ENCODE data around the gene TDRD10.

The TDRD10 gene

DNA sequence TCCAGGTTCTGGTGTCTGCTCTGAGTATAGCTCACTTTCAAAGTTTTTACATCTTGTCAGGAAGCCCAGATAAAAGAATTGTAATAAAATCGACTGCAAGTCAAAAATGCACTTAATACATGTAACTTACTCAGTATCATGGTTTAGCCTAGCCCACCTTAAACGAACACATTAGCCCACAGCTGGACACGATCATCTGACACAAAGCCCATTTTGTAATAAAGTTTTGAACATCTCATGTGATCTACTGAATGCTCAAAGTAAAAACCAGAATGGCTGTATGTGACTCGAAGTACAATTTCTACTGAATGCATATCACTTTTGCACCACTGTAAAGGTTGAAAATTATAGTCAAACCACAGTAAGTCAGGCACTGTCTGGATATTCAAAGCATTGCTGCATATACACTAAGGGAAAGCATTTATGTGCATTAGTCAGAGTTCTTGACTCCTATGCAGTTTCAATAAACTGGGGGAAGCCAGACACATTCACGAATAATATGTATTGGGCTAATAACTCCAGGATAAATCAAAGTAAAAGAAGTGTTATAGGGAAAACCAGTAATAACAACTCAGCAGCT, 12.2 kb upstream of the TDRD10 start:
- TF ChIP-seq GATA2 (IDR thresholded peaks at IDR 0.05; ENCODE audit: low read depth, low read length) (no peak), GATA3 (IDR thresholded peaks at IDR 0.05; ENCODE audit: low read depth, low read length) (no peak)

DNA sequence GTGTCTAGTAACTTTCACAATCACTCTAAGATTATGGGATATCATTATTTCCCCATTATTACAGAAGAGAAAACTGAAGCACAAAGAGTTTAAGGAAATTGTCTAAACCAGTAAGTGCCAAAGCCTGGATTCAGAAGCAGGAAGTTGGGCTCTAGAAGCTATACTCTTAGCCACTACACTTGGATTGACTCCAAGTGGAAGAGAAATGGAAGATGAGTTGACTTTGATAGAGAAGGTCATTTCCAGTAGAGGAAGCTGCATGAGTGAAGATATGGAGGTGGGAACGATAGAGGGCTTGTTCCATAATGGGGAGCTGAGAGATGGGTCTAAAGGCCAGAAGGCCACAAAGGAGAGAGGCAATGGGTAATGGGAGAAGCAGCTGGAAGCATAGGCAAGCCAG, 11.7 kb upstream of the TDRD10 start:
- TF ChIP-seq GATA3 (IDR thresholded peaks at IDR 0.05; ENCODE audit: low read depth, low read length), result no peak
- no peak for TF ChIP-seq GATA2 (IDR thresholded peaks at IDR 0.05; ENCODE audit: low read depth, low read length)

DNA sequence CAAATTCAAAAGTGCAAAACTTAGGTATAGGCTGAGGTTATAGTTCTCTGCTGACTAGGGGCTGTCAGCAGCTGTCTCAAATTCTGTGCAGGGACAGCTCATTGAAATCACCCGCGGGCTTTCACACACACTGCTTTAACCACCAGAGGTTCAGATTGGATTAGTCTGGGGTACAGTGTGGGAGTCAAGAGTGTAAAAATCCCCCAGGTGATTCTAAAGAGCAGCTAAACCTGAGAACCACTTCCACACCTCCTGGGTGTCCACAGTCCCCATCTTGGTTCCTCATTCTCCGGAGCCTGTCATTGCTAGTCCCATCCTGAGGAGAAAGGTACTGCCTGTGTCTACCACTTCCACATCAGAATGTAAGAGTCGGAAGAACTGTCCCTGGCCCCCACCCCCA, 9.9 kb upstream of the TDRD10 start:
- TF ChIP-seq GATA2 (IDR thresholded peaks at IDR 0.05; ENCODE audit: low read depth, low read length) (no peak), GATA3 (IDR thresholded peaks at IDR 0.05; ENCODE audit: low read depth, low read length) (no peak)

DNA sequence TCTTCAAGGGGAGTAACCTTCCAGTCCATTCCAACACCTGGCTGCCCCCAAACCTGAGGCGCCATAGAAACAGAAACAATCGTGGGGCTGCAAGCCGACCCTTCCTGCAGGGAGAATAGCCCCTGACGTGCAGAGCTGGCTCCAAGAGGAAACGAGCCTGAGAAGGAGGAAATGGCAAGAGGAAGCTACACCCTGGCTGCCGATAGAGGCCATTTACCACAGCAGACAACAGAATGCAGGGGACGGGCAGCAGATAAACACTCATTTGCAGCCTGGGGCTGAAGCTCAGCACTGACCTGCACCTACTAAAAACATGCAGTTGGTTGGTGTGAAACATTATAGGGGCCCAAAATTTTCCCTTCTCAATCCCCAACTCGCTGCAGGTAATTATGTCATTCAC, 8.7 kb upstream of the TDRD10 start:
- TF ChIP-seq GATA3 (IDR thresholded peaks at IDR 0.05; ENCODE audit: low read depth, low read length) (no peak), GATA2 (IDR thresholded peaks at IDR 0.05; ENCODE audit: low read depth, low read length) (no peak)

DNA sequence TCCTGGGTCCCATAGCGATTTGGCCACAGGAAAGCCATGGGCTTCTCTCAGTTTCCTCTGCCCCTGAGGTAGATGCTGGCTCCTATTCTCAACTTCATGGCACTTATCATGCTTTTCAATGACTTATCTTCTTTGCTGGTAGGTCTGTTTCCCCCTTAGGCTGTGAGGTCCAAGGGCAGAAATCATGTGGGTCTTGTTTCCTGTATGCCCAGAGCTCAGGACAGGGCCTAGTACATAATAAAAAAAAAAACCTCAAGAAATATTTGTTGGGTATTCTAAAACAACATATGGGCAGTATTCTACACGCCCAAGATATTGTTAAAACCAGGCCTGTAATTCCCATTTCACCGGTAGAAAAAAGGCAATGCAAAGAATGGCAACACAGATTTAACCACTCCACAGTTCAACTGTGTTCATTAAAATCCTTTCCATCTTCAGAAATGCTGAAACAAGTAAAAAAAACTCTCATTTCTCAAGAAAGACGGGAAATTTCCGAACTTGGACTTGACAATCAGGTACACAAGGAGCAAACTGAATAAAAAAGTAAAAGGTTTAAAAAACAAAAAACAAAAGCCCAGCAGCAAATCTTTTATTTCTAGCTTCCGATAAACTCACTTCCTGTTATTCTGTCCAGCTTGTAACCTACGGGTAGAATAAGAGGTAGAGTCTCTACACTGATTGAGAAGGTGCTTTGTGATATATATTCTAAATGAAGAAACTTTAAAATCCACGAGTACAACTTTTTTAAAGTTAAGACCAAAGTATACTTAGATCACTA, 6.3 kb upstream of the TDRD10 start:
- TF ChIP-seq GATA2 (IDR thresholded peaks at IDR 0.05; ENCODE audit: low read depth, low read length), result no peak
- TF ChIP-seq GATA3 (IDR thresholded peaks at IDR 0.05; ENCODE audit: low read depth, low read length), result no peak

DNA sequence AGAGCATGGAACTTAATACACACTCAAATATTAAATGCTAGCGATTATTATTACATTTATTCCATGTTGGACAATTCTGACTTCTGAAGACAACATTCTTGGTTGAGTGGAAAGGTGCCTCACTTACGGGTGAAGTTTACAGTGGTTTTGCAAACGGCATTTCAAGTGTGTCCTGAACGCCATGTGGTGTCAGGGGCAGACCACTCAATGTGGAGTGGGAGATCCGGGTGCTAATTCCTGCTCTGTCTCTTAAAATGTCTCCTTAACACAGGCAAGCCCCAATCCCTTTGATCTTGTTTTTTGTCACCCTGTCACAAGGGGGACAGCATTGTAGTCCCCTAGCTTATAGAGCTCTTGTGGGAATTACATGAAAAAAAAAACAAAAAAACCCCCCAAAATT, 5.6 kb upstream of the TDRD10 start:
- TF ChIP-seq GATA2 (IDR thresholded peaks at IDR 0.05; ENCODE audit: low read depth, low read length) (no peak), GATA3 (IDR thresholded peaks at IDR 0.05; ENCODE audit: low read depth, low read length) (no peak)

DNA sequence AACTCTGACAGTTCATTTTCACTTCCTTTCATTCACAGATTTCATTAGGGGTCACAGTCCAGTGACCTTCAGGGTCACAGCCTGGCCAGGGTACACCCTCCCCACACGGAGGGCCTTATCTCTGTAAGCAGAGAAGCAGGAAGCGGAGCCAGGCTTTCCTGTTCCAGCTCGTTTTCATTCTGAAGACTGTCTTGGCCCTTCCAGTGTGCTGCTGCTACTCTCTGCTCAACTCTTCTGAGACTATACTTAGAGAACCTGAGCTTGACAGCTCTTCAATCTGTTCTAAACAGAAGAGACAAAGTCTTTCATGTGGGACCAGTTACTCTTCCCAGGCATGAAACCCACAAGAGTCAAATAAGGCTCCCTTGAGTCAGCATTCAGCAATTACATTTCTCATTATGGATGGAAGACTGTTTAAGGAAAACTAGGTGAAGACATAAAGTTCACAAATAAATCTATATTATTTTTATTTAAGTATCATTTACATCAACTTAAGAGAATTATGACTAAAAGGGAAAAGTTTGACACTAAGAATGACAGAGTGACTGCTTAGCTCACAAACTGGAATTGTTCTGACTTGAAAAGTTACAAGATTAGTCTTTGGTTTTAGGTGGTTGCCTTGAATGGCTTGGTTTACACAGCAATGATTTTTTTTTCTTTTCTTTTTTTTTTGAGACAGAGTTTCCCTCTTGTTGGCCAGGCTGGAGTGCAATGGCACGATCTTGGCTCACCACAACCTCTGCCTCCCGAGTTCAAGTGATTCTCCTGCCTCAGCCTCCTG, 4.8 kb upstream of the TDRD10 start:
- TF ChIP-seq GATA3 (IDR thresholded peaks at IDR 0.05; ENCODE audit: low read depth, low read length) (no peak), GATA2 (IDR thresholded peaks at IDR 0.05; ENCODE audit: low read depth, low read length) (no peak)

DNA sequence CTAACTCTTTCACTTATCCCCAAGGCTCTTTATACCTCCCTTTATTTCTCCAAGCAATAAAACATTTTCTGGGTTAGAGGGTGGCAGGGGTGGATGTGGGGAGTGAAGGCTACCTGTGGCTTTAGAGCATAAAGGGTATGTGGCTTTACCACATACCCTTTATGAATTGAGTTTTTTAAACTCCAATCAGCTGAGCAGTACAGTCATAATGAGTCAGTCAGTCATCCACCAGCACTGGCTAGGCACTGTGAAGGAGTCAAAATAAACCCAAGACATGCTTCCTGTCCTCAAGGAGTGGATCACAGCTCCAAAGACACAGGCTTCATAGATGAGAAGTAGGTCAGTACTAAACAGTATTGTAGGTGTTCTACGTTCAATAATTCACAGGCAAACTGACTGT, 2.6 kb upstream of the TDRD10 start:
- no peak for TF ChIP-seq GATA3 (IDR thresholded peaks at IDR 0.05; ENCODE audit: low read depth, low read length)
- TF ChIP-seq GATA2 (IDR thresholded peaks at IDR 0.05; ENCODE audit: low read depth, low read length), result no peak

DNA sequence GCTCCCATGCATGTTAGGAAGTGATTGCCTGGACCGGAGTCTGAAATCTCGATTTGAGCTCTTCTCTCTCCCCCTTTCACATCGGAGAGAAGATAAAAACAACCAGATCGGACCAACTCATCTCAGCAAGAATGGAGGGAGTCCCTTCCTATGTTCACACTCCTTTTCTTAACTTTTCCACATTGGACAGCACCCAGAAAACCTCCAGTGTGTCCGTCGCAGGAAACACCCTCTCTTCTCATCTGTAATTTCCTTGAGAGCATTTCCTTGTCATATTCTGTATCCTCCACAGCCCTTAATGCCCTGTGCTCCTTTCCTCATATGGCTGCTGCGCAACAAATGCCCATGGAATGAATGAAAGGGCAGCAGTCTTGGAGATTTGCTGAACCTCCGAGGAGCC, 1.5 kb upstream of the TDRD10 start:
- no peak for TF ChIP-seq GATA2 (IDR thresholded peaks at IDR 0.05; ENCODE audit: low read depth, low read length)
- no peak for TF ChIP-seq GATA3 (IDR thresholded peaks at IDR 0.05; ENCODE audit: low read depth, low read length)

DNA sequence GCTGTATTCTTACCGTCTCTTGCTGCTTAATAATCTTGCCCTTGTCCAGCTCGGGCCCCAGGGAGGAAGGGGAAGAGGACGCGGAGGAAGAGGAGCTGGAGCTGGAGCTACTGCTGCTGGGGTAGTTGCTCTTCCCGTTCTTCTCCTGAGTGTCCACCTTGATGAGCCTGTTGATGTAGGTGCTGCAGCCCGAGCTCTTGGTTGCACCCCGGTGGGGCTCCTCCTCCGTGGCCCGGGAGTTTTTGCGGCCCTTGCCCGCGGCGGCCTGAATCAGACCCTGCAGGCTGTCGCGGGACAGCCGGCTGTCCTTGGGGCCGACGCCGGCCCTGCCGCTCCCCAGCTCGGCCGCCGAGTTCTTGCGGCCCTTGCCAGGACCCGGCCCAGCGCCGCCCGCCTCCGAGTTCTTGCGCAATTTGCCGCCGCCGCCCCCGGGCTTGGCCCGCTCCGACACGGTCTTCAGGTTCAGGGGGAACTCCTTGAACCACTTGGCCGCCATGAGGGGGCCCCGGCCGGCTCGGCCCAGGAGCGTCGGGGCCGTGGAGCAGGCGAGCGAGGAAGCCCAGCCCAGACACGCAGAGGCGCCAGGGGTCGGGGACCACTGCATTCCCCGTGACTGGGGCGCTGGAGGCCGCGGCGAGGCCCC, 475 bp upstream of the TDRD10 start:
- TF ChIP-seq GATA3 (IDR thresholded peaks at IDR 0.05; ENCODE audit: low read depth, low read length), result no peak
- no peak for TF ChIP-seq GATA2 (IDR thresholded peaks at IDR 0.05; ENCODE audit: low read depth, low read length)

DNA sequence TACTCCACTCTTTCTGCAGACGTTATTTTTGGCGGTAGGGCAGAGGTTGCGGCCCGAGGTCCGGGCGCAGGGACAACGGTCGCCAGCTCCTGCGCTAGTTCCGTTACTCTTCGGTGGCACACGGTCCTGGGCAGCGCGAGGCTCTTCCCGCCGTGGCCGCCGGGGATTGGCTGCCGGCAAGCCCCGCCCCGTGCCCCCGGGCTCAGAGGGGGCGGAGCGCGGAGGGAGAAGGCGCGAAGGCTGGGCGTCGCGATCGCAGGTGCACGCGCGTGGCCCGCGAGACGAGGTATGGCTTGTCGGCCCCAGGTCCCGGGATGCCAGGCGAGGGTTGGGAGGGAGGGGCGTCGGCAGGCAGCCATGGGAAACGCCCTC, 711 bp downstream of the TDRD10 start:
- TF ChIP-seq GATA2 (IDR thresholded peaks at IDR 0.05; ENCODE audit: low read depth, low read length) (no peak), GATA3 (IDR thresholded peaks at IDR 0.05; ENCODE audit: low read depth, low read length) (no peak)

DNA sequence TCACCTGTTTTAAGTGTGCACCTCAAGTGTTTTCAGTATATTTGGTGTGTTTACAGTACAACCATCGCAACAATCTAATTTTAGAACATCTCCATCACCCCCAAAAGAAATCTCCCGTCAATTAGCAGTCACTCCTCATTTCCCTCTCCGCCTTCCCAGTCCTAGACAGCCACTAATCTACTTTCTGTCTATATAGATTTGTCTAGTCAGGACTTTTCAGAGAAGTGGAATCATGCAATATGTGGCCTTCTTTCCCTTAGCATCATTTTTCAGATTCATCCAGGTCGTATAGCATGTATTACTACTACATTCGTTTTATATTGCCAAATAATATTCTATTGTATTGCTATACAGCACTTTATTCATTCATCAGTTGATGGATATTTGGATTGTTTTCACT, 1.9 kb downstream of the TDRD10 start:
- no peak for TF ChIP-seq GATA3 (IDR thresholded peaks at IDR 0.05; ENCODE audit: low read depth, low read length)
- TF ChIP-seq GATA2 (IDR thresholded peaks at IDR 0.05; ENCODE audit: low read depth, low read length), result no peak

DNA sequence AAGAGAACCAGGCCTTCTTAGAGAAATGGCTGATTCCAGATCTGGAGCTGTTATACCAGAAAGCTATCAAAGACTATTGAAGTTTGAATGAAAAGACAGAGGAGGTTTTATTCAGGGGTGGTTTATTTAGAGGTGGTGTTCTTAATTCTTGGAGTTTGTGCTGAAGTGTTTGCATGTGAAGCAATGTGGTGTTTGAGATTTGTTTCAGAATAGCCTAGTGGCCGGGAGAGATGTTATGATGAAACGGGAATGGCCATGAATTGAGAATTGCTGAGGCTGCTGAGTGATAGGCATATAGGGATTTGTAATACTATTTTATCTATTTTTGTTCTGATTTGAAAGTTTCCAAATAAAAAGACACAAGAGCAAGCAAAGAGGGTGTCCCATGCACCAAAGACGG, 10.7 kb downstream of the TDRD10 start:
- TF ChIP-seq GATA3 (IDR thresholded peaks at IDR 0.05; ENCODE audit: low read depth, low read length), result no peak
- no peak for TF ChIP-seq GATA2 (IDR thresholded peaks at IDR 0.05; ENCODE audit: low read depth, low read length)

DNA sequence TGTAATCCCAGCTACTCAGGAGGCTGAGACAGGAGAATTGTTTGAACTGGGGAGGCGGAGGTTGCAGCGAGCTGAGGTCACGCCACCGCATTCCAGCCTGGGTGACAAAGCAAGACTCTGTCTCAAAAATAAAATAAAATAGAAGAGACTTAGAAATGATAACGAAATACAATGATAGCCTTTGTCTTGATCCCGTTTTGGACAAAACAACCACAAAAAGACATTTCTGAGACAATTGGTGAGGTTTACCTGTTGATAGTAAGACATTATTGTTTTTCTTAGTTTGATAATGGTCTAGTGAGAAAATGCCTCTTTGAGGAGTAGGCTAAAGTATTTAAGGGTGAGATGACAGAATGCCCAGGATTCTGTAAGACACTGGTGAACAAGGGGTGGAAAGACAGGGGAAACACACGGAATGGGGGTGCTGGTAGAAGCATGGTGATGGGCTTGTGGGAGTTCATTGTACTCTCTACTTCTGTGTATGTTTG, 12.1 kb downstream of the TDRD10 start:
- TF ChIP-seq GATA2 (IDR thresholded peaks at IDR 0.05; ENCODE audit: low read depth, low read length), result no peak
- no peak for TF ChIP-seq GATA3 (IDR thresholded peaks at IDR 0.05; ENCODE audit: low read depth, low read length)

All from SH-SY5Y (cell line).